Umbilical cord (tissue), 2 donors: ENCODE data around the gene DPAGT1. TPM values are rescaled to one million over a fixed set of nuclear protein-coding genes. Genes with fewer than 3 reads are reported as not detected.
A peak's percentile ranks its signal among the peaks of the same experiment; 100 is the strongest.
"Not testable (repeated sequence)": the region's sequence is repeated elsewhere in the genome, so short reads cannot be mapped to it uniquely, and the experiment has no call there.

Source experiments
- DNase-seq: peaks from one replicate; pipeline ENCODE4 v3.0.0-alpha.2; 2015; ENCODE audit warnings: low spot score
- total RNA-seq: library from RNA; depleted of rRNA; stranded (reverse); fragments of >200 nt; gene quantifications from one replicate; pipeline ENCODE4 v1.2.3, GENCODE V29; 2014; ENCODE audit warnings: low replicate concordance; ENCODE audit not compliant: insufficient read depth

Gene DPAGT1
- total RNA-seq, 1 donor from 2014 or later: 29.9 TPM

DNA sequence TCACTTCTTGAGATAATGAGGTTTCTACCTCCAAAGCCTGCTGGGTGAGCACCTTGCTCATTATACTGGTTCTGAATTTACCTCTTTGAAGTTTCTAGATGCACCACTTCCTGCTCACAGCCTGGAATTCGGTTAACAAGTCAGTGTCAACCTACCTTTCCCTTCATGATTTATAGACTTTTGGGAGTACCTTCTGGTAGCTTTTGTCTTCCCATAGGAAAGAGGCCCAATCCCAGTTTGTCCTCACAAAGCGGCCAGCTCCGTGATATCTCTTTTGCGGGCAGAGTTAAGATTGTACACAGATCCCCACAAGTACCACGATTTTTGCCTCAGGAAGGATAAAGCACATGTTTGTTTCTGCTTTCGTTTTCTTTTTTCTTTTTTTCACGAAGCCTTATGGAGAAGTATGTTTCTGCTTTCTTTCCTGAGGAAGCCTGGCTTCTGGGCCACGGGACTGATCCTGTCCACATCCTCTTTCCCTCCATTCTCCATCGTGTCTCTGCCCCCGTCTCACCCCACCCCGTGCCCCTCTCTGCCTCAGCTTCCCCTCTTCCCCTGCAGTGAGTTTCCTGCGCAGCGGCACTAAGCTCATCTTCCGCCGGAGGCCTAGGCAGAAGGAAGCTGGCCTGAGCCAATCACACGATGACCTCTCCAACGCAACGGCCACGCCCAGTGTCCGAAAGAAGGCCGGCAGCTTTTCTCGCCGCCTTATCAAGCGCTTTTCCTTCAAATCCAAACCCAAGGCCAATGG lies 14.0 kb upstream of the DPAGT1 start:
- peak; percentile 47 for DNase-seq

DNA sequence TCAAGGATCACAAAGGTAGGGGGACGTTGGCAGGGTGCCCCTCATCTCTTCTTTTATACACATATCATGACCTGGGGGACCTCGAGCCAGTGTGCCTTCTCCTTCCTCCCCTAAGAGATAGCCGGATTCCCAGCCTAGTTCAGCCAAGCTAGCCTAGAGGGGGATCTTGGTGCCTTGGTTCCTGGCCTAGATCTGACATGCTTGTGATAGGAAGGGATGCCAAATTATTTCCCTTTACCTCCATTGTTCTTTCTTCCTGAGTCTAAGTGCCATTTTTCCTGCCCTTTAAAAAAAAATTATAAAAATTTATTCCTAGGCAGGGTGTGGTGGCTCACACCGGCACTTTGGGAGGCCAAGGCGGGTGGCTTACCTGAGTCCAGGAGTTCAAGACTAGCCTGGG lies 12.7 kb upstream of the DPAGT1 start:
- DNase-seq: no peak

DNA sequence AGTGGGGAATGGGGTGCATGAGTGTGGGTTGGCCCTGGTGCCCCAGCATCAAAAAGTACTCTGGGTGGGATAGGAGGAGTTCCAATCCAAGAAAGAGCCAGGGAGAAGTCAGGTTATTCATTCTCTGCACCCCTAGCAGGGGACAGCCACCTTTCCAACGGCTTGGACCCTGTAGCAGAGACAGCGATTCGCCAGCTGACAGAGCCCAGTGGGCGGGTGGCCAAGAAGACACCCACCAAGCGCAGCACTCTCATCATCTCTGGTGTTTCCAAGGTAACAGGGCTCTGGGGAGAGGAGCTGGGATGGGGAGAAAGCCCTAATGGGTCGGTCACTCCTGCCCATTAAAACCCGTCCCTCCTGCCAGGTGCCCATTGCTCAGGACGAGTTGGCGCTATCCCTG lies 12.1 kb upstream of the DPAGT1 start:
- DNase-seq: no peak

DNA sequence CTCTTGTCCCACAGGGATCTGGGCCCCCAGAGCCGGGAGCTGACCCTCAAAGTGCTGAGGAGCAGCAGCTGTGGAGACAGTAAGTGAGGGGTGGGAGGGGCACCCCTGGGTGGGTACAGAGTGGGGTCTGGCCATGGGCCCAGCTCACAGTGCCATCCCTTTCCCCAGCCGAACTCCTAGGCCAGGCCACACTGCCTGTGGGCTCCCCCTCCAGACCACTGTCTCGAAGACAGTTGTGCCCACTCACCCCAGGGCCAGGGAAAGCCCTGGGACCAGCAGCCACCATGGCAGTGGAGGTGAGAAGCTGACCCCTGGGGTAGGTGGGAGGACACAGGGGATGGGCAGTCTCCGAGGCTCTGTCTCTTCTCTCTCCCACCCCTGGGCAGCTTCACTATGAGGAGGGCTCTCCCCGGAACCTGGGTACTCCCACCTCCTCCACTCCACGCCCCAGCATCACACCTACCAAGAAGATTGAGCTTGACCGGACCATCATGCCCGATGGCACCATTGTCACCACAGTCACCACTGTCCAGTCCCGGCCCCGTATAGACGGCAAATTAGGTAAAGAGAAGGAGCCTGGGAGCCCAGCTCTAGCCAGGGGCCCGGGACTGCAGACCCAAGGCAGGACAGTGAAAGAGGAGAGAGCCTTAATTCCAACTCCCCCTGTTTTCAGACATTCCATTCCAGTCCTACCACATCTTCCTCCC lies 10.8 kb upstream of the DPAGT1 start:
- DNase-seq: no peak

DNA sequence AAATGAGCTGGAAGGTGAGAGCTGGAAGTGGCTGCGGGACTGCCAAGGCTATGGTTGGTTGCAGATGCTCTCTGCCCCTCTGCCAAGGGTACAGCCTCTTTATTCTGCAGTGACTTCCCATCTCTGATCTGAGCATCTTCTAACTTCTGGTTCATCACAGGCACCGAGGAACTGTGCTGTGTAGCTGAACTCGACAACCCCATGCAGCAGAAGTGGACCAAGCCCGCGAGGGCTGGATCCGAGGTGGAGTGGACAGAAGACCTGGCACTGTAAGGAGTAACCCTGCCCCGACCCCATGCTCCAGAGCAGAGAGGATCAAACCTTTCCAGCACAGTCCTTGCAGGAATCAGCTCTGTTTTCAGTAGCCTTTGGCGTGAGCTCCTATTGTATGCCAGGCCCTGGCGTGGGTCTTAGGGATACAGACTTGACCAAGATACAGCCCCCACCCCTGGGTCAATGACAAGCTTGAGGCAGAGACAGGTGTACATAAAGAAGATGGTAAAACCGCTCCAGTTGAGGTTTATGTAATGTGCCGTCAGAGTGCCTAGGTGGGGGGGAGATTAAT lies 9.8 kb upstream of the DPAGT1 start:
- DNase-seq: no peak

DNA sequence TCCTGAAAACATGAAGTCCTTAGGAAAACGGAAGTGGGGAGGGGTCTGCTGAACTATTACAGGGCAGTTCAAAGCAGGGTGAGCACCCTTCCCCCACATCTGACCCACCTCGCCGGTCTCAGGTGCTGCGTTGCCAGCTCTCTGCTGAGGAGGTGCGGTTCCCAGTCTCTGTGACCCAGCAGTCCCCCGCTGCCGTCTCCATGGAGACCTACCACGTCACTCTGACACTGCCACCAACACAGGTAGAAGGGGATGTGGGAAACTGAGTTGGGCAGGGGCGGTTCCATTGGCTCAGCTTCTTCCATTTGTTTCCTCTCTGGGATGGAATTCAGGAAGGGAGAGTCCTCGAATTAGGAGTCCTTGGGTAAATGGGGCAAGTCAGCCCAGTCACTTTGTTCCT lies 8.8 kb upstream of the DPAGT1 start:
- no peak for DNase-seq

DNA sequence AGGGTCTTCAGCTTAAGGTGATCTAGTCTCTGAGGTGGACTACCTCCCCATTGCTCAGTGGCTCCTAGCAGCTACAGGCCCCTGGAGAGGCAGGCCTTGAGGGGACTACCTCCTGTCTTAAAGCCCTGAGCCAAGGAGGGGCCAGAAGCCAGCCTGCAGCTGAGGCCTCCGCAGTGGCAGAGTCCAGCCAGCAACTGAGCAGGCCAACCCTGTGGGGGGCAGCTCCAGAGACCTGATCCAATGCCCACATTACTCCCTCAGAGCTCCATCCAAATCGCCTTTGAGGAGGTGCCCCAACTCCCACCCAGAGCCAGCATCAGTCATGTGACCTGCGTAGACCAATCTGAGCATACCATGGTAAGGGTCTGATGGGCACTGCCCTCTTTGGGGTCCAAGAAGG lies 8.2 kb upstream of the DPAGT1 start:
- DNase-seq: no peak

DNA sequence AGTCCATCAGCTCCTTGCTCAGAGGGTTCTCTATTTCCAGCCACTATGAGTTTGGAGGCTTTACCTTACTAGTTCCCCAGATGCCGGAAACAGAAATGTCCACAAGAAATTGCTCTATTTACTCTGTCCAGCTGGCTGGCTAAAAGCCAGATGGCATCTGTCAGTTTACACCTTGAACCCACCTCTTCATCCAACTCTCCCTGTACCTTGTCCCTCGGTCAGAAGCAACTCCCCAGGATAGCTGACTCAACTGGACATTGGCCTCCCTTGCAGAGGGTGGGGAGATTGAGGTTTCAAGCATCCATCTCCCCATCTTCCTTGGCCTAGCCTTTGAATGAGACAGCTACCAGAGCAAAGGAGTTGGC lies 7.2 kb upstream of the DPAGT1 start:
- DNase-seq: no peak

DNA sequence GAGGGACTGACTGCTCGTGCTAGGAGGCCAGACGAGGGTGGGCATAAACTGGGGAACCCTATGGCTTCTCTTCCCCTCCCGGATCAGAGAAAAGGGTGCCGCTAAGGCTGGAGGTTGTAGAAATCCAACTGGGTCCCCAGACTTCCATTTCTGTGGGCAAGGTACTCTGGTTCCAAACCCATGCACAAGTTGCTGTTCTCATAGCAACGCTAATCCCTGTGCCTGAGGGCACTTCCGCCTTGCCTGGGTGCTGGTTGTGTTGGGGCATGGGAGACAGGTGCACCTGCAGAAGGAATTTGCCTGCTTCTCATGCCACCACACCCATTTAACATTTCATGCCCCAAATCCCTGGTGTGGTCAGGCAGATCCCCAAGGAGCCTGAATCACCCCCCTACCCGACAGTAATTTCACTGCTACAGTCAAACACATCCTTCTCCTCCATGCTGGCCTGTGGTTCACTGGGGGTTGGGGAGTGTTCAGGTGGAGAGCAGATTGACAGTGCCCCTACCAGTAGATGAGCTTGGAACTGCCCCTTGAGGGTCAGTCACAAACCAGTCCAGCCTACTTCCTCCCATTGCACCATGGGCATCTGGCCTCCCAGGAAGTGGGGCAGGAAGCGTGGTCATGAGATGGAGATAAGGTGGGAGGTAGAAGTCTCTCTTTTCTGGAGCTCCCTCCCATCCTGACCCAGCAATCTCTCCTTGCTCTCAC lies 6.6 kb upstream of the DPAGT1 start:
- peak; percentile 44 for DNase-seq

DNA sequence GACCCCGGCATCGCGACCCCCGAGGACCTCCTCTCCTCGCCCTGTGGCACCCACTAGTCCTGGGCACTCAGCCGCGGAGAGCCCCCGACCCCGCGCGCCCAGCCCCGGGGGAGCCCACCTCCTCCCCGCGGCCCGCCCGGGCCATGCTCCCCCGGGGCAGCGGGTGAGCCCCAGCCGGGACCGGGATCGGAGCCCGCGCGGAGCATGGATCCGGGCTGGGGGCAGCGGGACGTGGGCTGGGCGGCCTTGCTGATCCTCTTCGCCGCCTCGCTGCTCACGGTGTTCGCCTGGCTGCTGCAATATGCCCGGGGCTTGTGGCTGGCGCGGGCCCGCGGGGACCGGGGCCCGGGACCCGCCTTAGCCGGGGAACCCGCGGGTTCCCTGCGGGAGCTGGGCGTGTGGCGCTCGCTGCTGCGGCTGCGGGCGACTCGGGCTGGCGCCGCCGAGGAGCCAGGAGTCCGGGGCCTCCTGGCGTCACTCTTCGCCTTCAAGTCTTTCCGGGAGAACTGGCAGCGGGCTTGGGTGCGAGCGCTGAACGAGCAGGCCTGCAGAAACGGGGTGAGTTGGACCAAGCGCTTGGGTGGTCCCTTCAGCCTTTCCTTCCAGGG lies 6.0 kb upstream of the DPAGT1 start:
- no peak for DNase-seq

DNA sequence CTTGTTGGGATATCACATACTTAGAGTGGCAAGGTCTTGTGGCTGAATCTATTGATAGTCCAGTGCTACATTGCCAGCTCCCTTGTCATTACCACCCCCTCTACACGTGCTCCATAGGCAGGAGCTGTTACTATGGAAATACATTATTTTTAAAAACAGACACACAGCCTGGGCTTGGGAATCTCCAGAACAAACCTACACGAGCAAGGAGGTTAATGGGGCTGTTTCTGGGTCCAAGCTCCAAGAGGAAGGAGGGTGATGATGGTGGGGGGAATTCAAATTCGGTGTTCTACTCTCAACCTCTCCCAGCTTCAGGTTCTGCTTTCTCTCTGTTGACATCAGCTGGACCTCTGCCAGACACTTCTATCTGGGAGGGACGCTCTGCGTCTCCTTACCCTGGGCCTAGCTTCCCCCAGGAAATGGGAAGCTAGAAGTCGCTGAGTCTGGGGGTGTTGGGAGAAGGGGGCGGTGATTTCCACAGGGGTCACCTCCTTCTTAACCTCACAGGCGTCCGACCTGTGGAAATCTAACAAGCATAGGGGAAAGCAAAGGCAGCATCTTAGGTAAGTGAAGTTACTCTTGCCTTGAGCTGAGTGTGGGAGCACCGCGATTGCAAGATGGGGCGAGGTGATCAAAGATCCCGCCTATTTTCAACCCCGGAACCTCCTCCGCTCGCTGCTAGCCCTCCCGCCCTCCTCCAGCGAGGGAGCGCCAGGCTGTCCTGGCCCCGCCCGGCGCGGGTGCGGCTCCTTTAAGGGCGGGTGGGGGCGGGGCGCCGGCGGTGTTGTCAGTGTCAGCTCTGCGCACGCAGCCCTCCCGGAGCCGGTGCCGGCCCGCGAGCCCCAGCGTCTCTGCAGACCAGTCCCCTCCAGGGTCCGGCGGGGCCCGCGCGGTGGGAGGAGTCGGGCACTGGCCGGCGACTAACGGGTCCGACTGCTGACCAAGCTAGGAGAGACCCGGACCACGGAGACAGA lies 5.2 kb upstream of the DPAGT1 start, which contains the start of gene C2CD2L:
C2CD2L (plus strand) TSS at position 781 of the 974 bp plus-strand sequence. CDS start 398 bp downstream, outside the sequence.
- peak; percentile 96 for DNase-seq

DNA sequence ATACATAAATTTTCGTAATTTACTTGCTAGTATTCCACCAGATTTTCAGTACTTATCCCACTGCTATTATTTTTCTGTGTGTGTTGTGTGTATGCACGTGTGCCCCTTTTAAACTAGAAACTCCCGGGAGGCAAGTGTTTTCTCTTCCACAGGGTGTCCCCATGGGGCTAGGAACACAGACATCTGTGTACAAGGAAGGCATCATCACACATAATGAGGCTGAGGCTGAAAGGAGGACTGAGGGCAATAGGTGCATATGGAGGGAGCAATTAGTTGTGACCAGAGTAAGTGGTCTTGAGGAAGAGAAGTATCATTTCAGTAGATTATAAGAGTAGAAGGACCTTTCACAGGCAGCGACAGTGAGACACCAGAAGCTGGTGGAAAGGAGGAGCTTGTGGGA lies 2.1 kb upstream of the DPAGT1 start:
- DNase-seq: no peak

DNA sequence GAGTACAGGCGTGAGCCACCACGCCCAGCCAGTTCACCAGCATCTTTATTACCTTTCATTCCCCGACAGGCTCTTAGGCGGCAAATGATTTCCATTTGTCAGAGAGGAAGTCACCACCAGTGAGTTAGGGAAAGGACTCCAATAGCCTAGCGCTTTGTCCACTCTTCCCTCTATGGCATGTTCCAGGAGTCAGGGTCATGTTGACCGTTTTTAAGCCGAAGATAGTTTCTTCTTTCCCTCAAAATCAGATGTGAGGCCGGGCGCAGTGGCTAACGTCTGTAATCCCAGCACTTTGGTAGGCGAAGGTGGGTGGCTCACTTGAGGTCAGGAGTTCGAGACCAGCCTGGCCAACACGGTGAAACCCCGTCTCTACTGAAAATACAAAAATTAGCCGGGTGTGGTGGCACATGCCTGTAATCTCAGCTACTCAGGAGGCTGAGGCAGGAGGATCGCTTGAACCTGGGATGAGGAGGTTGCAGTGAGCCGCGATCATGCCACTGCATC lies 1.6 kb upstream of the DPAGT1 start:
- DNase-seq: not testable (repeated sequence)

DNA sequence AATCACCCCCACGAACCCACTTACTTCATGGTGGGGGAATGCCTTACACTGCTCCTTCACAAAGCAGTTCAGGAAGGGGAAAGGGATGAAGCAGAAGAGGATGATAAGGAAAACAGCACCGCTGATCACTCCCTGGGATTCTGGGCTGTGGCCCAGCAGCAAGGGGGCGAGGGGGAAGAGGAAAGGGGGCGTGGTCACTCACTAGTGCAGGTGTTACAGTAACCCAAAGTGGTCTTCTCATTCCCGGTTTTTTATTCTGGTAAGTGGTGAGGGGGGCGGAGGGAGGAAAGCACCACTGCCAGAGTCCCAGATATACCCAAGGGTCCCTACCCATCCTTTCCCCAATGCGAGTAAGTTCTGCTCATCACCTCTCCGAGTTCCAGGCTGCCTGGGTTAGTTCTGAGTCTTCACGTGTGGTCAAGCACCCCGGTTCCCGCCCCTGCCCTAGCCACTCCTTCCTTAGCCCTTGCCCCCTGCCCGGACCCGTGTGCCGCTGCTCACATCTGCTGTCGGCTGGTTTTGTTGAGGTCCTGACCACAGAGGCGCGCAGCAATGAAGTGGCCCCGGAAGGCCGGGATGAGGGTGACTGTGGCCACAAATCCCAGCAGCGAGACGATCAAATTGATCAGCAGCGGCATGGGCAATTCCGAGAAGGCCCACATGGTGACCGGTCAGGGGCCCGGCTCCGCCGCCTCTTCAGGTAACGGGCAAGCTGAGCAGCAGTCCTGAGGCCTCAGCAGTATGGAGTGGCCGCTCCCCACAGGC lies 477 bp downstream of the DPAGT1 start:
- DNase-seq: no peak

DNA sequence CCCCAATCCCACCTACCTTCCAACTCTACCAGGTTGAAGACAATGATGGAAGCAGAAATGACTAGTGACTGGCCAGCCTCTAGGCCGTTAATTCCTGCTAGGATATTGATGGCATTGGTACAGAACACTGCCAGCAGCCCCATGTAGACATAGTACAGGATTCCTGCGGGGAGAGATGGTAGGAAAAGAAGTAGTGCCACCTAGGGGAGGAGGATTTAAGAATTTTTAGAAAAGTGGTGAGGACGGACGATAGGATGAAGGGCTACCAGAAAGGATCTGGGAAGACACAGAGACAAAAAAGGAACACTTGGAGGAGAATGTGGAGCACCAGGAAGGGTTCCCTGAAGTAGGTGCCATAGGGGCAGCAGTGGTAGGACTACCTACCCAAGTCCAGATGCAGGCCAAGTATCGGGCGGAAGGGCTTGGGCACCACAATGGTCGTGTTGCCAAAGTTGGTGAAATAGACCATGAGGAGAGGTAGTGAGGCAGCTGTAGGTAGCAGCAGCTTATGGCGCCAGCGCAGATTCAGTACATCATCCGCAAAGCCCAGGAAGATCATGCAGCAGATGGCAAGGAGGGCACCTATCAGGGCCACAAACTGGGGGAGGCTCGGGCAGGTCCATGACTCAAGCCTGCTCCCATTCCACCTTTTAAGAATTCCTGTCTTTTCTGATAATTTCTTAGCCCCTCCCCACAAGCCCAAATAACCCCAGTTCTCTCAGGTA lies 1.2 kb downstream of the DPAGT1 start:
- DNase-seq: no peak

DNA sequence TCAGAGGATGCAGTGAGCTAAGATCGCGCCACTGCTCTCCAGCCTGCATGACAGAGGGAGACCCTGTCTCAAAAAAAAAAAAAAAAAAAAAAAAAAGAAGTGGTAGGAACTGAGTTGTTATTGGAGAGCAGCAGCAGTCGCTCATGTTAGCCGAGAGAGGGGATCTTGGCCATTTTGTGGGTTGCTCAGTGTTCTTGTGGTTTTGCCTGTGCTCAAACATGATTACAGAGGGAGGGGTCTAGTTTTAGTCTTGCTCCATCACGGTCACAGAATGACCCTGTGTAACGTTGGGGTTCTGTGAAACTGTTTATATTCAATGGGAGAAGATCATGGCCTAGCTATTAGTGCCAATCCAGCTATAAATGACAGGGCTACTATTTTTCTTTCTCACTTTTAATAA lies 1.9 kb downstream of the DPAGT1 start:
- DNase-seq: no peak

DNA sequence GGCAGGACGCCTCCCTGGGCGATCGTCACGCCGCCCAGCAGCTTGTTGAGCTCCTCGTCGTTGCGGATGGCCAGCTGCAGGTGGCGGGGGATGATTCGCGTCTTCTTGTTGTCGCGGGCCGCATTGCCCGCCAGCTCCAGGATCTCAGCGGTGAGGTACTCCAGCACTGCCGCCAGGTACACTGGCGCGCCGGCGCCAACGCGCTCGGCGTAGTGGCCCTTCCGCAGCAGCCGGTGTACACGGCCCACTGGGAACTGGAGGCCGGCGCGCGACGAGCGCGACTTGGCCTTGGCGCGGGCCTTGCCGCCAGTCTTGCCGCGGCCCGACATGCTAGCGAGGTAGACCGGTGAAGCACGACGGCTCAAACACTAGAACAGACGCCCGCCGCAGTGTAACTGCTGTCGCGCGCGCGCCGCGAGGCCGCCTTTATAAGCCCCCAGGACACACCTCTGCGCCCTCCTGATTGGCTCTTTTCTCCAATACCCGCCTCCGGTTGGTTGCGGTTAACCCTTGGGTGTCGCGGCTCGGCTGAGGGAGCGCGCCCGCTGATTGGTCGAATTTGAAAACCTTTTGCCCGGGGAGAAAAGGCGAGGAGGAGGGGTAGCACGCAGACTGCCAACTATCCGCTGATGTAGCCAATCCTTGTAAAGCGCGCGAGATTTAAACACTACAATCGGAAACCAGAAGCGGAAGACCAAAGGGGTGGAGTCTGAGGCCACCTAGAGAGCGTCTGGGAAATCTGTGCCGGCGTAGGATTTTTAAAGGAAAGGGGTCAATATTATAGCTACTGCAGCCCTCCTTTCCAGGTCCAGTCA lies 6.4 kb downstream of the DPAGT1 start:
- DNase-seq: peak; percentile 100

DNA sequence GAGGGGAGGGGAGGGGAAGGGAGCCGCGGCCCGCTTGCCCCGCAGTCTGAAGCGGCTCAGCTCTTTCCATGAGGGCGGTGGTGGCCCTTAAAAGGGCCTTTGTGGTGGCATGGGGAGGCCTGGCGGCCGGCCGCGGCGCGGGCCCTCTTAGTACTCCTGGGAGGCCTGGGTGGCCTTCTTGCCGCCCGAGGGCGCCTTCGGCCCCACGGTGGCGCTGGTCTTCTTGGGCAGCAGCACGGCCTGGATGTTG lies 6.9 kb downstream of the DPAGT1 start:
- DNase-seq: peak; percentile 88
